Tibial nerve (tissue), 3 donors: ENCODE measurements around the gene TOP2A.

Experiments used
- CTCF ChIP-seq, 5 experiments: fragments of 200-600 bp in 3 of 5; fragments of 450-650 bp in 2 of 5; sonication (generic) in 3 of 5; IDR thresholded peaks; one replicate each; pipeline ENCODE4 v1.5.1; 2016 to 2019; ENCODE audit warnings: antibody characterized with exemption in 5 of 5, mild to moderate bottlenecking in 3 of 5, moderate library complexity in 2 of 5
- POLR2A ChIP-seq, 2 donors: fragments of 450-650 bp; IDR thresholded peaks; one replicate each; pipeline ENCODE4 v1.6.1; 2017; ENCODE audit warnings: antibody characterized with exemption in 2 of 2, mild to moderate bottlenecking in 2 of 2, moderate library complexity in 2 of 2

GRCh38 chr17:40460968-40461731, 43.5 kb upstream of the TOP2A start:
- no peak for TF ChIP-seq CTCF (IDR thresholded peaks at IDR 0.05)
- TF ChIP-seq POLR2A (IDR thresholded peaks at IDR 0.05): no peak
